ENCODE measurements around the gene TFPI.

DNA sequence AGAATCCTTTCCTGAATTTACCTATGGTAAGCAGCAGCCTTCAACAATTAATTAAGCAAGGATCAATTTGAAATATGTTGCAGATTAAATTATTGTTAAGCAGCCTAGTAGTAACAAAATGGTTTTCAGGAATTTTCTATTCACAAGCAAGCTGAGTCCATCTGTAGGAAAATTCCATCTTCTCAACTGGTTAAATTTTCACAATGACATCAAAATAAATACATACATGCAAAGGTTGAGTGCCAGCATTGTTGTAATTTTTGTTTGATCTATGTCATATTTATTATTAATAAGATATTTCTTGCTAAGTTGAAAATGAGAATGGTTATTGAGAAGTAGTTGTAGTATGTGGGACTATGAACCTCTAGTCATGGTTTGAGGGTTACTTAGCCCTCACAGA is 15.3 kb upstream of the TFPI start:
- TF ChIP-seq ESRRA (IDR thresholded peaks at IDR 0.05; ENCODE audit: low read length) = no peak
- no peak for TF ChIP-seq FOS (IDR thresholded peaks at IDR 0.05; ENCODE audit: borderline replicate concordance, extremely low read depth, insufficient read length)
- TF ChIP-seq, protein P1, sequence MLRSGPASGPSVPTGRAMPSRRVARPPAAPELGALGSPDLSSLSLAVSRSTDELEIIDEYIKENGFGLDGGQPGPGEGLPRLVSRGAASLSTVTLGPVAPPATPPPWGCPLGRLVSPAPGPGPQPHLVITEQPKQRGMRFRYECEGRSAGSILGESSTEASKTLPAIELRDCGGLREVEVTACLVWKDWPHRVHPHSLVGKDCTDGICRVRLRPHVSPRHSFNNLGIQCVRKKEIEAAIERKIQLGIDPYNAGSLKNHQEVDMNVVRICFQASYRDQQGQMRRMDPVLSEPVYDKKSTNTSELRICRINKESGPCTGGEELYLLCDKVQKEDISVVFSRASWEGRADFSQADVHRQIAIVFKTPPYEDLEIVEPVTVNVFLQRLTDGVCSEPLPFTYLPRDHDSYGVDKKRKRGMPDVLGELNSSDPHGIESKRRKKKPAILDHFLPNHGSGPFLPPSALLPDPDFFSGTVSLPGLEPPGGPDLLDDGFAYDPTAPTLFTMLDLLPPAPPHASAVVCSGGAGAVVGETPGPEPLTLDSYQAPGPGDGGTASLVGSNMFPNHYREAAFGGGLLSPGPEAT (IDR thresholded peaks at IDR 0.05; ENCODE audit: low read depth) = no peak
- TF ChIP-seq, protein P2, sequence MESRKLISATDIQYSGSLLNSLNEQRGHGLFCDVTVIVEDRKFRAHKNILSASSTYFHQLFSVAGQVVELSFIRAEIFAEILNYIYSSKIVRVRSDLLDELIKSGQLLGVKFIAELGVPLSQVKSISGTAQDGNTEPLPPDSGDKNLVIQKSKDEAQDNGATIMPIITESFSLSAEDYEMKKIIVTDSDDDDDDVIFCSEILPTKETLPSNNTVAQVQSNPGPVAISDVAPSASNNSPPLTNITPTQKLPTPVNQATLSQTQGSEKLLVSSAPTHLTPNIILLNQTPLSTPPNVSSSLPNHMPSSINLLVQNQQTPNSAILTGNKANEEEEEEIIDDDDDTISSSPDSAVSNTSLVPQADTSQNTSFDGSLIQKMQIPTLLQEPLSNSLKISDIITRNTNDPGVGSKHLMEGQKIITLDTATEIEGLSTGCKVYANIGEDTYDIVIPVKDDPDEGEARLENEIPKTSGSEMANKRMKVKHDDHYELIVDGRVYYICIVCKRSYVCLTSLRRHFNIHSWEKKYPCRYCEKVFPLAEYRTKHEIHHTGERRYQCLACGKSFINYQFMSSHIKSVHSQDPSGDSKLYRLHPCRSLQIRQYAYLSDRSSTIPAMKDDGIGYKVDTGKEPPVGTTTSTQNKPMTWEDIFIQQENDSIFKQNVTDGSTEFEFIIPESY (IDR thresholded peaks at IDR 0.05) = no peak
- no peak for TF ChIP-seq SP1 (IDR thresholded peaks at IDR 0.05; ENCODE audit: low read depth, low read length)
- TF ChIP-seq GABPA (IDR thresholded peaks at IDR 0.05; ENCODE audit: low read depth) = no peak
- TF ChIP-seq YY1 (IDR thresholded peaks at IDR 0.05; ENCODE audit: low read depth, low read length) = no peak
- TF ChIP-seq MYC (IDR thresholded peaks at IDR 0.05; ENCODE audit: insufficient read depth, insufficient read length, insufficient replicate concordance, low read length, severe bottlenecking) = no peak
- no peak for TF ChIP-seq BHLHE40 (IDR thresholded peaks at IDR 0.05; ENCODE audit: borderline replicate concordance in 1 of 2, low read depth in 2 of 2, low read length in 1 of 2)

All from GM12878 (cell line).